Measurements from ENCODE around the gene RPLP2.

The RPLP2 gene

DNA sequence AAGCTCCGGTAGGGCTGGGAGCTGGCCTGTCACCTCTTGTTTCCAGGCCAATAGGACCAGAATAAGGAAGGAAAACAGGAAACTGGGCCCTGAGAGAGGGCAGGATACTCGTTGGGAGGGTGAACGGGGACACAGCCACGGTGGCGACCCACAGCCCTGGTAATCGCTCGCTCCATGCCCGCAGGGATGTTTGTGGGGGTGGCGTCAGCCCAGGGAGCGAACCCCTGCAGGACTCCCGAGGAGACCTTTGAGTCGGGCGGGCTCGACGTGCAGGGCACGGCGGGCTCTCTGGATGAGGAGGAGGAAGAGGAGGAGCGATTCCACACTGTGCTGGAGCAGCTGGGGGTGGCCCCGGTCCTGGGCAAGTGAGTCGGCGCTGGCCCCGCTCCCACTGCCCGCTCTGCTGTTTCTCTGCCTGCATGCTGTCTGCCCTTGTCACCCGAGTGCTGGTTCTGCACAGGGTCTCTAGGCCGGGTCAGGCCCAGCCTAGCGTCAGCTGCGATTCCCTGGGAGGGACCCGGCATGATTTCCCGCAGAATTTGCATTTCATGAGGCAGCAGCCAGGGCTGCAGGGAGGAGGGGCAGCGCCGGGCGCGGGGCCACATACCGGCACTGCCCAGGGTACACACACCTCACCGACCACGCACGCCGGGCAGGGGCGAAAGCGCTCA is 19.5 kb downstream of the RPLP2 start:
- FAIRE-seq (no peak), DNase-seq (ENCODE audit: insufficient read length) (no peak)

DNA sequence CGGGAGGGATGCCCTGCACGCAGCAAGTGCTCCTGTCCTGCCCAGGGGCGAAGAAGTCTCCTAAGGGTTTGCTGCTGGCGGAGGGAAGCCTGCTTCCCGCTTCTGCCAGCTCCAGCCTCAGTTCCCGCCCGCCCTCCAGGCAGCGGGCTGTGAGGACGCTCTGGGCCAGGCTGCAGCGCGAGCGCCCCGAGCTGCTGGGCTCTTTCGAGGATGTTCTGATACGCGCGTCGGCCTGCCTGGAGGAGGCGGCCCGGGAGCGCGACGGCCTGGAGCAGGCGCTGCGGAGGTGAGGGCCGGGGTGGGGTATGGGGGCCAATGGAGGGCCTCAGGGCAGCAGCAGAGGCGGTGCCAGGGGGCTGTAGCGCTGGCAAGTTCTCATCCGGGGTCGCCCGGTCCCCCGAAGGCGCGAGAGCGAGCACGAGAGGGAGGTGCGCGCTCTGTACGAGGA is 20.1 kb downstream of the RPLP2 start:
- no peak for DNase-seq (ENCODE audit: insufficient read length)
- no peak for FAIRE-seq
- TF ChIP-seq POLR2AphosphoS5 (IDR thresholded peaks at IDR 0.05; ENCODE audit: low read depth, low read length), result no peak
- no peak for TF ChIP-seq TAF1 (IDR thresholded peaks at IDR 0.05; ENCODE audit: borderline replicate concordance, low read depth, low read length)
- no peak for TF ChIP-seq POLR2A (IDR thresholded peaks at IDR 0.05; ENCODE audit: low read depth, low read length)

More for the DNA sequence above, 19.5 kb downstream of the RPLP2 start:
- TF ChIP-seq POLR2A (IDR thresholded peaks at IDR 0.05; ENCODE audit: low read depth, low read length) (no peak), TAF1 (IDR thresholded peaks at IDR 0.05; ENCODE audit: borderline replicate concordance, low read depth, low read length) (no peak), POLR2AphosphoS5 (IDR thresholded peaks at IDR 0.05; ENCODE audit: low read depth, low read length) (no peak)

DNA sequence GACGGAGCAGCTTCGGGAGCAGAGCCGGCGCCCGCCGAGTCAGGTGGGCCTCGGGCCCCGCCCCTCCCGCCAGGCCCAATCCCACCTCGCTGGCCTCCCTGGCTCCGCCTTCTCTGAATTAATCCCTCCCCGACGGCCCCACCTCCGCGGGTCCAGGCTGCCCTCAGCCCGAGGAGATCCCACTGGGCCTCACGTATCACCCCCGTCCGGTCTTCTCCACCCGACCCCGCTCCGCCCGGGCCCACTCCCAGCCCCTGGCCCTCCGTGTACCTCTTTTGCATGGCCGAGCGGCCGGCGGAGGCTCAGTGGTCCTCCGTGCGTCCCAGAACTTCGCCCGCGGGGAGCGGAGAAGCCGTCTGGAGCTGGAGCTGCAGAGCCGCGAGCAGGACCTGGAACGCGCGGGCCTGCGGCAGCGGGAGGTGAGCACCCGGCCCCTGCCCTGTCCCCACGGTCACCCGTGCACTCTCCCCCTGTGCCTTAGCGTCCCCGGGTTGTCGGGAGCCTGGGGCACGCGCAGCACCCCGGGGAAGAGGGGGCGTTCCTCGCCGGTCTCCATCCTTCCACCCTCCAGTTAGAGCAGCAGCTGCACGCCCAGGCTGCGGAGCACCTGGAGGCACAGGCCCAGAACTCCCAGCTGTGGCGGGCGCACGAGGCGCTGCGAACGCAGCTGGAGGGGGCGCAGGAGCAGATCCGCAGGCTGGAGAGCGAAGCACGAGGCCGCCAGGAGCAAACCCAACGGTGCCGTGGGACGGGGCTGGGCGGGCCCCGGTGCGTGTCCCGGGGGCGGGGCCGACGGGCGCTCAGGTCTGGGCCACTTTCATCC is 20.7 kb downstream of the RPLP2 start:
- TF ChIP-seq POLR2AphosphoS5 (IDR thresholded peaks at IDR 0.05; ENCODE audit: low read depth, low read length) (no peak), POLR2A (IDR thresholded peaks at IDR 0.05; ENCODE audit: low read depth, low read length) (no peak), TAF1 (IDR thresholded peaks at IDR 0.05; ENCODE audit: borderline replicate concordance, low read depth, low read length) (no peak)
- peak; percentile 95 for FAIRE-seq
- DNase-seq (ENCODE audit: insufficient read length), result peak; percentile 80

DNA sequence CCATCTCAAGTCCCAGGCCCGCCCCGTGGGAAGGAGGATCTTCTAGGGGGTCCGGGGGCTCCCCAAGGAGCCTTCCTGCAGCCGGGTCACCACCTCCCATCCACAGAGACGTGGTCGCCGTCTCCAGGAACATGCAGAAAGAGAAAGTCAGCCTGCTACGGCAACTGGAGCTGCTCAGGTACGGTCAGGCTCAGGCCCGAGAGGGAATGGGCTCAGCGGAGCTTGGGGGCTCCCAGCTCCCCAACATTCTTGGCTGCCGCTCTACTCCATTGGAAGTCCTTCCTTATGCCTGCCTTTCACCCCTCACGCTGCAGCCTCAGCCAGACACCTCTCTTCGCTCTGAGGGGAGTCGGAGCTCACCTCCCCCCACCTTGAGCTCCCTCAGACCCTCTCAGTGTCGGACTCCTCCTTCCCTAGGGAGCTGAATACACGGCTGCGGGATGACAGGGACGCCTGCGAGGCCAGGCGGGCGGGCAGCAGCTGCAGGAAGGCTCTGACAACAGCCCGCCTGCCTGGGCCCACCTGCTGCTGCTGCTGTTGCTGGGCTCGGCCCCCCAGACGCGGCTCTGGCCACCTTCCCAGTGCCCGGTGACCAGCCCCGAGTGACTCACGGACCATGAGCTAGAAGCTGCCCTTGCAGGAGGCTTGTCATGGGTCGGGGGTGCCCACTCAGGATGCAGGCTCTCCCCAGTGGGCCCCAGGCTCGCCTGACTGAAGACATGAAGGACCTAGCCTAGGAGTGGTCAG is 21.5 kb downstream of the RPLP2 start:
- TF ChIP-seq TAF1 (IDR thresholded peaks at IDR 0.05; ENCODE audit: borderline replicate concordance, low read depth, low read length) (no peak), POLR2A (IDR thresholded peaks at IDR 0.05; ENCODE audit: low read depth, low read length) (no peak), POLR2AphosphoS5 (IDR thresholded peaks at IDR 0.05; ENCODE audit: low read depth, low read length) (no peak)
- no peak for DNase-seq (ENCODE audit: insufficient read length)
- no peak for FAIRE-seq

DNA sequence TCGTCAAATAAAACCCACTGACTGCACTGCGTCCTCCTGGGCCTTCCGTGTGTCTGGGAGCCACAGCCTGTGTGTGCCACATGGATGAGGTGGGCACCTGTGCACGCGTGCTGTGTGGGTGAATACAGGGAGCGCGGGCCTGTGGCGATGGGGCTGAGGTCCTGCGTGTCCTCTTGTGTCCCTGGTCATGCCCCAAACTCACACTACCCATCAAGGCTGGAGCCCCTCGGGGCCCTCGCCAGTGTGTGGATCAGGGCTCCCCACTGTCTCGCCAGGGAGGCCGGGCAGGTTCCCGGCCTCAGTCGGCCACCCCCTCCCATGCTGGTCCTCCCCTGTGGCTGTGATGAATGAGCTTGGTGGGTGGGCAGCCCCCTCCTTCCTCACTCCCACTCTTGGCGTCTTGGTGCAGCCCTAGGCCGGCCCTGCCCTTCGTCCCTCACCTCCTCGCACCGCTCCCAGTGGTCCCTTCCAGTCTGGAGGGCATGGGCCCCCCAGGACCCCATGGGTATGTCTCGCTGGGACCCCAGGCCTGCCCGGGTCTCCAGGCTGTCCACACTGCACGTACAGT is 22.3 kb downstream of the RPLP2 start:
- no peak for DNase-seq (ENCODE audit: insufficient read length)
- no peak for FAIRE-seq
- TF ChIP-seq POLR2A (IDR thresholded peaks at IDR 0.05; ENCODE audit: low read depth, low read length) (no peak), TAF1 (IDR thresholded peaks at IDR 0.05; ENCODE audit: borderline replicate concordance, low read depth, low read length) (no peak), POLR2AphosphoS5 (IDR thresholded peaks at IDR 0.05; ENCODE audit: low read depth, low read length) (no peak)

DNA sequence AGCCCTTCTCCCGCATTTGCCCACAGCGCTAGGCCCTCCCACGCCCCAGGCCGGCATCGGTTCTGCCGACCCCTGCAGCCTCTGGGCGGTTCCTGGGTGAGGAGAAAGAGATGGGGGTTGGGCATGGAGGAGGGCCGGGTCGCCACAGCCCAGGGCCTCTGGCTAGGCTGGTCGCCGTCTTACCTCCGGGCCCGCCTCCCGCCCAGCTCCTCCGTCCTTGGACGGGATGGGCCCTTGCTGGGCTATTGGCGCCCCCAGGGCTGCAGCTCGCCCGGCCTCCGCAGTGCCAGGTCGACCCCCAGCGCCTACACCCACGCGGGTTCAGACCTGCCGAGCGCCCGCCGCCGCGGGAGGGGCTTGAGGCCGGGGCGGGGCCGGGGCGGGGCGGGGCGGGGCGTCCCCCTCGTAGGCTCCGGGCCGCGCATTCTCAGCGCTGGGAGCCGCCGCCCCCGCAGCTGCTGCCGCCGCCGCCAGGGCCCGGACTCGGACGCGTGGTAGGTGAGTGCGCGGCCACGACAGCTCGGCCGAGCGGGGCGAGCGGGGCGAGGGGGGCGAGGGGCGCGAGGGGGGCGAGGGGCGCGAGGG is 22.9 kb downstream of the RPLP2 start, which contains the start of gene CD151:
Gene CD151 (plus strand): TSS at position 424 of the 585 bp plus-strand sequence. CDS start 3,118 bp downstream, outside the sequence.
- FAIRE-seq, result peak; percentile 81
- peak; percentile 77 for DNase-seq (ENCODE audit: insufficient read length)
- TF ChIP-seq POLR2AphosphoS5 (IDR thresholded peaks at IDR 0.05; ENCODE audit: low read depth, low read length) (no peak), TAF1 (IDR thresholded peaks at IDR 0.05; ENCODE audit: borderline replicate concordance, low read depth, low read length) (no peak), POLR2A (IDR thresholded peaks at IDR 0.05; ENCODE audit: low read depth, low read length) (no peak)

DNA sequence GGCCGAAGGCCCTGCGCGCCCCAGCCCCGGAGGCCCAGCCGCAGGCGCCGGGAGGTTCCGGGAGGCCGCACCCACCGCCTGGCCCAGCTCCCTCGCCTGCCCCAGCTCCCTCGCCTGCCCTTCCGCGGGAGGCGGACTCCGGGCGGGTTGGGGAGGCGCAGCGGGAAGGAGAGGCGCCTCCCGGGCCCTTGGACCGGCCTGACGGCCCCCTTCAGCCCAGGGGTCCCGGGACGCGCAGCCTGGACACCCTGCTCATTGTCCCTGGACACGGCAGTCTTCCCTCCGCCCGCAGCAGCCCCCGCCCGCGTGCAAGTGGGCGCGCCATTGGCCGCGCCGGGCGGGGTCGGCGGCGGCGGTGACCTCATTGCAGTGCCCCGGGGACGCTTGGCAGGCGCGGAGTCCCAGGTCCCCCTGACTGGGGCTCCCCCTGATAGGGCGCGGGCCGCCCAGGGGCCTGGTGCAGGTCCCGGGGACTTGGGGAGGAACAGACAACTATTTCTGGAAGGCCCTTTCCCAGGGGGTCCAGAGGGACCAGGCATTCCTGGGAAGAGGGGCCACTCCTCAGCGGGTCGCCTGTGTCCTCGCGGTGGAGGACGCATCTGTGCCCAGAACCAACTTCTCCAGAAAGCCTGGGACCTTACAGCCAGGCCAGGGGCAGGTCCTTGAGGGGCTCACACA is 23.5 kb downstream of the RPLP2 start:
- FAIRE-seq (peak; percentile 78), DNase-seq (ENCODE audit: insufficient read length) (no peak)
- TF ChIP-seq POLR2AphosphoS5 (IDR thresholded peaks at IDR 0.05; ENCODE audit: low read depth, low read length) (no peak), TAF1 (IDR thresholded peaks at IDR 0.05; ENCODE audit: borderline replicate concordance, low read depth, low read length) (no peak), POLR2A (IDR thresholded peaks at IDR 0.05; ENCODE audit: low read depth, low read length) (no peak)

DNA sequence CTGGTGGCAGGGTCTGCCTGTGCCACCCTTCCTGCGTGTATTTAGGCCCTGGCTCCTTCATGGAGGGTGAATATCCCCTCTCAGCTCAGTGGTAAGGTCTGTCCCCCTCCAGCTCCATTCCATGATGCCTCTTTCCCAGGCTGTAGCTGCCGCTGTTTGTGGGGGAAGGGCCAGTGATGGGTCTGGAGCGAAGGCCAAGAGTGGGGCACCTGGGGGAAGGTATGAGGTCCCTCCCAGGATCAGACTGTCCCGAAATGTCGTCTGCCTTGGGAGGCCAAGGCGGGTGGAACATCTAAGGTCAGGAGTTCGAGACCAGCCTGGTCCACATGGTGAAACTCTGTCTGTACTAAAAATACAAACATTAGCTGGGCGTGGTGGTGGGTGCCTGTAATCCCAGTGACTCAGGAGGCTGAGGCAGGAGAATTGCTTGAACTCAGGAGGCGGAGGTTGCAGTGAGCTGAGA is 24.1 kb downstream of the RPLP2 start:
- peak; percentile 14 for FAIRE-seq
- no peak for TF ChIP-seq TAF1 (IDR thresholded peaks at IDR 0.05; ENCODE audit: borderline replicate concordance, low read depth, low read length)
- TF ChIP-seq POLR2A (IDR thresholded peaks at IDR 0.05; ENCODE audit: low read depth, low read length), result no peak
- no peak for TF ChIP-seq POLR2AphosphoS5 (IDR thresholded peaks at IDR 0.05; ENCODE audit: low read depth, low read length)
- DNase-seq (ENCODE audit: insufficient read length), result no peak

DNA sequence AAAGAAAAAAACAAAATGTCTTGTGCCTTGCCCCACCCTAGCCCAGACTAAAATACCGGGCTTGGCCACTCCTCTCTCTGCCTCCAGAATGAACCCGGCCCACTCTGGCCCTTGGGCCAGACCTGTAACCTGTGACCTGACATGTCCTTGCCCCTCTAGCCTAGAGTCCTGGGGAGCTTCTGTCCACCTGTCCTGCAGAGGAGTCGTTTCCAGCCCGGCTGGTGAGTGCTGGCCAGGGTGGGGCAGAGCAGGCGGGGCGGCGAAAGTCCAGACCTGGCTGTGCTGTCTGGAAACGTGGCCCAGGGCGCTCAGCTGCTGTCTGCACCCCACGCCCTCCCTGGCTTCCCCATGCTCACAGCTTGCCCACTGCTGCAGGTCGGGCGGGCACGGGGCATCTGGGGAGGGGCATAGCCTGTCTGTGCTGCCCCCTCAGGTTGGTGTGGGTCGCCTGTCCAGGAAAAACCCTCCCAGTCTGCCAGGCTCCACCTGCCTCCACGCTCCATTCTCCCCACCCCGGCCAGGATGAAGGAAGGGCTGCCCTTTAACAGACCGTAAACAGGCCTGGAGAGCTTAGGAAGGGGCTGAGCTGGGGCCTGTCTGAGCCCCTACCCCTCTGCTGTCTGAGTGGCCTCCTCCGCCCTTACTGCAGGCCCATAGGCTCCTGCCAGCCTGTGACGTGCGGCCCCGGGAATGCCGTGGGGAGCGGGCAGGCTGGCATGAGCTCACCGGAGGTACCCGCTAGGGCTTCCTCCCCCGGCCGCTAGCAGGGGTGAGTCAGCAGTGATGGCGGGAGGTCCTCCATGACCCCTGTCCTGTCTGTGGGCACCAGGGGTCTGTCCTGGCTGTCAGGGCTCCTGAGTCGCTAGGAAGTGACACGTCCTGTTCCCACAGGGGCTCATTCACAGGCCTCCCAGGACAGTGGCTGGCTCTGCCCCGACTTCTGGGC is 24.9 kb downstream of the RPLP2 start:
- DNase-seq (ENCODE audit: insufficient read length), result no peak
- FAIRE-seq, result peak; percentile 38
- TF ChIP-seq TAF1 (IDR thresholded peaks at IDR 0.05; ENCODE audit: borderline replicate concordance, low read depth, low read length) (no peak), POLR2A (IDR thresholded peaks at IDR 0.05; ENCODE audit: low read depth, low read length) (no peak), POLR2AphosphoS5 (IDR thresholded peaks at IDR 0.05; ENCODE audit: low read depth, low read length) (no peak)

All from GM12892 (cell line).